GM20431 (cell line): ENCODE measurements around the gene BBS9.

Experiments
- in situ Hi-C: fragments of 300-500 bp; cut with MseI, MboI; formaldehyde crosslinking; loops from one replicate; pipeline ENCODE4 v1.15.0; 2020; ENCODE audit warnings: low sequenced_read_pairs; ENCODE audit not compliant: unreplicated experiment

Gene BBS9

DNA sequence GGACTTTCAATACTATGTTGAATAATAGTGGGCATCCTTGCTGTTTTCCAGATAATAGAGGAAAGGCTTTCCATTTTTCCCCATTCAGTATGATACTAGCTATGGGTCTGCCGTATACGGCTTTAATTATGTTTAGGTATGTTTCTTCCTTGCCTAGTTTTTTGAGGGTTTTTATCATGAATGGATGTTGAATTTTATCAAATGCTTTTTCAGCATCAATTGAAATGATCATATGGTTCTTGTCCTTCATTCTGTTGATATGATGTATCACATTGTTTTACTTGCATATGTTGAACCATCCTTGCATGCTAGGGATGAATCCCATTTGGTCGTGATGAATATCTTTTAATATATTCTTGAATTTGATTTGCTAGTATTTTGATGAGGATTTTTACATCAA, 11.0 kb upstream of the BBS9 start:
- in situ Hi-C loops = no loop called here

DNA sequence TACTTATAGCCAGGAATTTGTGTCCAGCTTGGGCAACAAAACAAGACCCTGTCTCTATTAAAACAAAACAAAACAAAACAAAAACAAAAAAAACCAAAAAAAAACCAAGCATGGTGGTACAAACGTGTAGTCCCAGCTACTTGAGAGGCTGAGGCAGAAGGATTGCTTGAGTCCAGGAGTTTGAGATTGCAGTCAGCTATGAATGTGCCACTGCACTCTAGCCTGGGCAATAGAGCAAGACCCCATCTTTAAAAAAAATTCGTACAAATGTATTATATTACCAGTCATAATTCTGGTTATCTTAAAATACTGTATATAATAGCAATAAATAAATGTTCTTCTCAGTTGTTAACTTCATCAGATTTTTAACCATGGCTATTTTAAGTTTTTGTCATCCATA, 2.3 kb upstream of the BBS9 start:
- in situ Hi-C loops = no loop called here

DNA sequence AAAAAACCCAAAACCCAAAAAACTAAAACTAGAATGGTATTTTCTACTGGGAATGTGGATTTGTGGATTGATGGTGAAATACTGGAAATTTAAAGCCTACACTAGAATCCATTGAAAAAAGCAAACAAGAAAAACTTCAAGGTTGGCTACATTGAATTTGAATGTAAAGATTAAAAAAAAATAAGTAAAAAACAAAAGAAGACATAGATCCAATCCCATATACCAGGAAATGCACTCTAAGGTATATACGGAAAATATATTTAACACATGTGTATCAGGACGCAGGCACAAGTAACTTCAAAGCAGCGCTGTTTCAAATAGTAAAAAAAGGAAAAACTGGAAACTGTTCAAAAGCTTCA, 754 bp upstream of the BBS9 start:
- in situ Hi-C loops = no loop called here

DNA sequence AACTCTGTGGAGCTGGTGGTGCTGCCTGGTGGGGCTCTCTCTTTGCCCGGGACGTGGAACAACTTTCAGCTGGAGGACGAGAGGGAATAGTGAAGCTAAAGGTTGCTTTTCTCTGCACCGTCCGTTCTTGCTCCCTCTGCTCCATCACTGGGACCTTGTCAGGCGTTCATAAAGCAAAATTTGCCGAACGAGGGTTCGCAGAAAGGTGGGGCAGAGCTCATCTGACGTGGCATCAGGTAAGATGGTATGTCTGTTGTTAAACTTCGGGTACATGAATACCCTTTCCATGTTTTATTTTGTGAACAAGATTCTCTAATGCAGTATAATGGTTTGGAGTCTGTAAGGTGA, 416 bp downstream of the BBS9 start:
- in situ Hi-C loops = no loop called here

DNA sequence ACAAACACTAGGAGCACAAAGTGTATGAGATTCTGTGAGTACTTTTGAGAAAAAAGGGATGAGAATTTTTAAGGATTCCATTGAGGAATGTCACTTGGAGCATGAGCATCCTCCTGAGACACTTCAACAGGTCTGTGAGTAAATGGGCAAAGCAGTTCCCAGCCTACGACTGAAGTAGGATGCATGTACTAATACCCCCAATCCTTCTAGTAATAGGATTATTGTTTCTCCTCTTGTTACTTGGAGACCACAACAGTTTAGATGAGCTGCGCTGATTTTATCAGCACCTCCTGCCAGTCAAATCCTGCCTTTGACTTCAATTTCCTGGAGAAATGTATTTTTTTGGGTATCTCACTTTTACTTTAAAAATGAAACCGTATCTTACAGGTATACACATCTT, 820 bp downstream of the BBS9 start:
- in situ Hi-C loops = no loop called here

DNA sequence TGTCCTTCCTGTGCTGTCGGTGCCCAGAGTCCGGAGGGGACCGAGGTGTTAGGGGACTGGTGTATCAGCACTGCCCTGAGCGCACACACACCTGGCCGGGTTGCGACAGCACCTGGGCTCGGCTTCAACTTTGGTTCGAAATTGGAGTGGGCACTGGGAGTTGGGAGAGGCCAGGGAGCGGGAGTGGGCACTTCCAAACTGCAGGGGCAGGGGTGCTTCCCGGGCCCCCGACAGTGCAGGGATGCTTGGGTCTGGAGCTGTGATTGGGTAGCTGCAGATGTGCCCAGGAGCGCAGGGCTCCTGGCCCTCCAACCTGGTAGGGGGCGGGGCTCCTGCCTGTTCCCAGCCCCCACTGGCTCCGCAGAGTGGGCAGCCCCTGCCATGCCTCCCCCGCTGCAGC, 7.7 kb downstream of the BBS9 start:
- in situ Hi-C loops = no loop called here

DNA sequence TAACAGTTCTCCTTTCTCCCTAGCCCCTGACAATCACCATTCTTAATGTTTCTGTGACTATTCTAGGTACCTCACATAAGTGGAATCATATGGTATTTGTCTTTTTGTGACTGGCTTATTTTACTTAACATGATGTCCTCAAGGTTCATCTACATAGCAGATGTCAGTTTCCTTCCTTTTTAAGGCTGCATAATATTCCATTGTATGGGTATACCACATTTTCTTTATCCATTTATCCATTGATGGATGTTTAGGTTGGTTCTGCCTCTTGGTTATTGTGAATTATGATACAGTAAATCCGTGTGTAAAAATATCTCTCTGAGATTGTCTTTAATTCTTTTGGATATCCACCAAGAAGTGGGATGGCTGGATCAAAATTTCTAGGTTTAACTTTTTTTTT, 13.2 kb downstream of the BBS9 start:
- in situ Hi-C loops = no loop called here

DNA sequence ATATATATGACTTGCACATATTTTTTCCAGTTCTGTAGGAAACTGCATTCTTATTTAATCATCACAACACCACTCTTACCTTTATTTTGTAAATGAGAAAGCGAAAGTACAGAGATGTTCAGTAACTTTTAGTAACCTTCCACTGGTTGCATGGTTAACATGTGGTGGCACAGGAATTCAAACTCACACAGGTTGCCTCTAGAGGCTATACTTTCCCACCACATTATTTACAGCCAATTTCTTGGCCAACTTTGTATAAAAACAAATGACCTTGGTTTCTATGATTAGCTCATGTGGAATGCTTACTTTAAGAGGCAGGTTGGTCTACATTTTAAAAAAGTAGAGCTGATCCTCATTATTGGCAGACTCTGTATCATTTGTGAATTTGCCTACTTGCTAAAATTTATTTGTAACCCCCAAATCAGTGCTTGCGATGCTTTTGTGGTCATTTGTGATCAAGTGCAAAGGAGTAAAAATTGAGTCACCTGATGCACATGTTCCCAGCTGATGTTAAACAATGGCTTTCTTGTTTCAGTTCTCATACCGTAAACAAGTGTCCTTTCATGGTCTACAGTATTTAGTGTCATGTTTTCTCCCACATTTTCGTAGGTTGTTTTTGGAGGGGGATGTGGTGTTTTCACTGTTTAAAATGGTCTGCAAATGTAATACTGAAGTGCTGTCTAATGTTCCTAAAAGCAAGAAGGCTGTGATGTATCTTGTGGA, 14.8 kb downstream of the BBS9 start:
- in situ Hi-C loops = no loop called here

DNA sequence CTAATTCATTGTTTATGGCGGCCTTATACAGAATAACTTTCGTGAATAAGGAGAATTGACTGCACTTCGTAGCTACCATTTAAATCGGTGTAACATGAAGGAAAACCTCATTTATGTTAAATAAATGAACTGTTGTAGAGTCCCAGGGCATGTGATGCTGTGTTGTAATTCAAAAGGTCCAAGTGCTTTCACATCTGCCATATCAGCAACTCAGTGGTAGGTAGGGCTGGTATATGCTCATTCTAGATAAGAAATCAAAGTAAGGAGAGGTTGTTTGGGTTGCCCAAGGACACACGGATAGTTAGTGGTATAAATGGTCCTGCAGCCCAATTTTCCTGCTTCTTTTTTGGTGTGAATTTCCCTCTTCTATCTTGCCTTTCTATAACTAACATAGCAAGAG, 15.8 kb downstream of the BBS9 start:
- in situ Hi-C loops = no loop called here

DNA sequence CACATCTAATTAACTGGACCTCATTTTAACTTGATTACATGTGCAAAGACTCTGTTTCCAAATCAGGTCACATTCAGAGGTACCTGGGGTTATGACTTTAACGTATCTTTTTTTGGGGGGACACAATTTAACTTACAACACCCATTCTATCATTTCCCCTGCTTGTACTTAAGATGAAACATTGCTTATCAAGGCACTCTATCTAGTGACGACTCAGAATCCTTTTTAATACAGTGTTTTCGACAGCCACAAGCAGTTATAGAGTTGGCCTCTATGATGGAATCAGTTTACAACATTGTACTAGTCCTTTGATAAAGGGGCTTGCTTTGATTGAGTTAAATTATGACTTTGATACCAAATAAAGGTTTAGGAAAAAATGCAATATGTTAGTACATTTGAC, 22.7 kb downstream of the BBS9 start:
- in situ Hi-C loops = no loop called here

DNA sequence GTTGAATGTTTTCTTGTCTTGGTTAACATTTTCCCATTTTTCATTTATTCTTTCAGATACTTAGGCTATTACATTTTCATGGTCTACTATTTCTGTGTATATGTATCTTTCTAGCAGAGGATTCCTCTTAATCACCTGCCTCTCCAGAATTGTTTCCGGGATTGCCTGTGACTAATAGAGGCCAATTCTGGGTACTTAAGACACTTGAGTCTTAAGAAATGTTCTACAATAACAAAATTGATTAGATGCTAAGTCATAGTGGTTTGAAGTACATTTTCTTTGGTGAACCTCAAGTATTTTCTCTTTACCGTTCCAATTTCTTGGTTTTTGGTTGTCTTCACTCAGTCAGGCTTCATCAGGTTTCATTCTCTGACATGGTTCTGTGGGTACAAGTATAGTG, 26.4 kb downstream of the BBS9 start:
- in situ Hi-C loops = no loop called here

DNA sequence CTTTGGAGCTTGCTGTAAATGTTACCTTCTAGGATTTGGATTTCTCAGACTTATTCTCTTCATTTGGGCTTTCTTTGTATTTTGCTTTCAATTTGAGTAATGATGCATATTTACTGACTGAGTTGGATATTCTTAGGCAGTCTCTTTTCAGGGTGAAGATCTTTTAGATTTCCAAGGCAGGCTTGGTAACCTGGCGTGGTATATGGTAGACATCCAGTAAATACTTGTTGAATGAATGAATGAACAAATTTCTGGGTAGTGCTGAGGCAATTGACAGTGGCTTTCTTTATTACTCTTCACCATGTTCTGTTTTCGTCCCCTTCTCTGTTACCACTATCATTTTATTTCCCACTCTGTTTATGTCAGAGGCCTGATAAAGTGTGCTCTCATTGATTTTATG, 27.1 kb downstream of the BBS9 start:
- in situ Hi-C loops = no loop called here

DNA sequence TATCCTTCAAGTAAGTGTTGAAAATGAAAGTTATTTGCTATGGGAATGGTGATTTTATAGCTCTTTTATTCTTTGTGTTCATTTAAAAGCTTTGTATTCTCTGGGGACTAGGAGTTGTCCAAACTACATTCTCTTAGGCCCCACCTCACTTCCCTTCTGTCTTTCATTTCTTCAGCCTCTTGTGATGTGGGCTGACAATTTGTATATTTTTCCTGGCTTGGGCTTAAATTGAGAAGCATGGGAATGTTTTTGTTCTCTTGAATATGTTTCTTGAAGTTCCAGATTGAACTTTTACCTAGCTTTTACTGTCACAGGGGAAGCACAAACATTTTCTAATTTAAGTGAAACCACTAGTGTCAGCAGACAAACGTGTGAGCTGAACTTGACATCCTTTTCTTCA, 27.9 kb downstream of the BBS9 start:
- in situ Hi-C loops = no loop called here

DNA sequence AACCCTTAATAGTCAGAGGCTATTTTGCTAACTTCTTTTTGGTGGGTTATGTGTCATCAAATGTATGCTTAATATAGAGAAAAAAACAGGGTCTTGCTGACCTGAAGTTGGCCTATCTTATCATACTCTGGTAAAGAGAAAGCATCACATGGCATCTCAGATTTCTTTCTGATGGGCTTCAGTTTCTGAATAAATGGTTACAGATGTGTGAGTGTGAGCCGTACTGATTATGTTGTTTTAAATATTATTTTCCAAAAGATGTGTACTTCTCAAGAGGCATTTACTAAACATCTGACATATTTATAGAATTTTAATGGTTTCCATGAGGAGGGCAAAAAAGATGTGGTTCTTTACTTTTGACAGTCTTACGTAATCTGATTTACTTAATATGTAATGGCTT, 28.4 kb downstream of the BBS9 start:
- in situ Hi-C loops = no loop called here

DNA sequence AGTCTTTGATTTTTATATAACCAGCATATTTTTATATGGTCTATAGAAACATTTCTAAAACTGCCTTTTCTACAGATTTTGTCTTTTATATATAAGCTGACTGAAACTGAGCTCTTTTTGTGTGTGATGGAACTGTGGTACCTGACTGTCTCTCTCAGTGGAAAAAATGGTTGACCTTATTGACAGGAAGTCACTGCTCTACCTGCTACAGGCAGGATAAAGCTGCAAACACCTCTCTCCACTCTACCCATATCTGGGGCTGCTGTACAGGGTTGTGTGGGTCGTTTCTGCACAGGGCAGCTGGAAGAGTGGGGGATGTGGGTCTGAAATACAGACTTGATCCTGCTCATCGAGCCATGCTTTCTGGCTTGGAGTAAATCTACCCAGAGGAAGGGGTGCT, 48.5 kb downstream of the BBS9 start:
- in situ Hi-C loops = no loop called here

DNA sequence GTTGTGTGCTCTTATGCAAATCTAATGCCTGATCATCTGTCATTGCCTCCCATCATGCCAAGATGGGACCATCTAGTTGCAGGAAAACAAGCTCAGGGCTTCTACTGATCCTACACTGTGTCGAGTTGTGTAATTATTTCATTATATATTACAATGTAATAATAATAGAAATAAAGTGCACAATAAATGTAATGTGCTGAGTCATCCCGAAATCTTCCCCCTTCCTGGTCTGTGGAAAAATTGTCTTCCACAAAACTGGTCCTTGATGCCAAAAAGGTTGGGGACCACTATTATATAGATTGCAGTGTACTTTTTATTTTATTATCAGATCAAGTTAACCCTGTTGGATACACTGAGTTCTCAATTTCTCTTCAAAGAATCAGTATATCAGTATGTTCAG, 50.2 kb downstream of the BBS9 start:
- in situ Hi-C loops = no loop called here

DNA sequence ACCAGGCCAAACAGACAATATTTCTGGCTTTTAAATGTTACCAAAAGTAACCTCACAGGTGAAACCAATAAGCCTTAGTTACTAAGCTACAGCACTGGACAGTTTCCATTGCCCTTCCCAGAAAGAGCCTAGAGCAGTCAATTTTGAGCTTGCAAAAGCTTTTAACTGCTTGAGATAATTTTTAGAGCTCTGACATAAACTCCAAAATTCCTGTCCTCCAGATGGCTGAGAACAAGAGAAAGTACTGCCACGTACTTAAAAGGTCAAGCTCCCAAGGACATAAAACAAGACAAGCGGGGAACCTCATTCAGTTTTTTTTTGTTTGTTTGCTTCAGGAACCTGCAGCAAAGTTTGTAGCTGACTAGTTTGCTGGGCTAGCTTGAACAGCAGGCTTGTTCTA, 54.1 kb downstream of the BBS9 start:
- in situ Hi-C loops = no loop called here

DNA sequence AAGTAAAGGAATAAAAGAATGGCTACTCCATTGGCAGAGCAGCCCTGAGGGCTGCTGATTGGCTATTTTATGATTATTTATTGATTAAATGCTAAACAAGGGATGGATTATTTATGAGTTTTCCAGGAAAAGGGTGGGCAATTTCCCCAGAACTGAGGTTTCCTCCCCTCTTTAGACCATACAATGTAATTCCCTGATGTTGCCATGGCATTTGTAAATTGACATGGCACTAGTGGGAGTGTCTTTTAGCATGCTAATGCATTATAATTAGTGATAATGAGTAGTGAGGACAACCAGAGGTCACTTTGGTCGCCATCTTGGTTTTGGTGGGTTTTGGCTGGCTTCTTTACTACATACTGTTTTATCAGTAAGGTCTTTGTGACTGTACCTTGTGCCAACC, 55.5 kb downstream of the BBS9 start:
- in situ Hi-C loops = no loop called here

DNA sequence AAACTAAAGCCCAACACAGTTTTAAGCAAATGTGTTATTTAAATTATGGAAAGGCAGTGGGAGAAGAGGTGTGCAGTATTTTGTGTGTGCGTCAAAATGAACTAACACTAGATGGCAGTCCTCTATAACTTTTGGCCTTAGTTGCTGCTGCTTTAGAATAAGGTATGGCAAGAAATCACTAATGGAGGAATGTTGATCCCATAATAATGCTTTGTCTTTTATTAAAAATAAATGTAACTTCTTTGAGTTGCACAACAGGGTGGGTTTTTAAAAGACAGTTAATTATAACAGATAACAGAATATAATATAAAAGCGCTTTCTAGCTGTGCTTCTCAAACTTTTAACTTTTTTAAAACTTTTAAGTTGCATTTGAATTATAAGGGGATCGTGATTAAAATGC, 56.4 kb downstream of the BBS9 start:
- in situ Hi-C loops = no loop called here

DNA sequence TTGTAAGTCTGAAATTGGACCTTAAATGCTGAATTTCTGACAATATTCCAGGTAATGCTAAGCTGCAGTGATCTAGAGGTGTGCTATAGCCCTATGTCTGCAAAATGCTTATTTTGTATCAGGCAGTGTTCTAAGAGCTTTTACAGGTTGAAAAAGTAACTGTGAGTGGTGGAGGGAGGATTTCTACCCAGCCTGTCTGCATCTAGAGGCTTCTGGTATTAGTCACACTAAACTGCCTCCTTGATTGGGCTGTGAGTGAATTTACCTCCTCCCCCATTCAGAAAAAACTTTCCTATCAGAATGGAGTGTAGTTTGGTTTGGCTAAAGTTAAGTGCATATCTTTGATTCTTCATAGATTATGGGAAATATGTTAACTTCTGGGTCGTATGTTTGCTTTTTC, 56.8 kb downstream of the BBS9 start:
- in situ Hi-C loops = no loop called here

DNA sequence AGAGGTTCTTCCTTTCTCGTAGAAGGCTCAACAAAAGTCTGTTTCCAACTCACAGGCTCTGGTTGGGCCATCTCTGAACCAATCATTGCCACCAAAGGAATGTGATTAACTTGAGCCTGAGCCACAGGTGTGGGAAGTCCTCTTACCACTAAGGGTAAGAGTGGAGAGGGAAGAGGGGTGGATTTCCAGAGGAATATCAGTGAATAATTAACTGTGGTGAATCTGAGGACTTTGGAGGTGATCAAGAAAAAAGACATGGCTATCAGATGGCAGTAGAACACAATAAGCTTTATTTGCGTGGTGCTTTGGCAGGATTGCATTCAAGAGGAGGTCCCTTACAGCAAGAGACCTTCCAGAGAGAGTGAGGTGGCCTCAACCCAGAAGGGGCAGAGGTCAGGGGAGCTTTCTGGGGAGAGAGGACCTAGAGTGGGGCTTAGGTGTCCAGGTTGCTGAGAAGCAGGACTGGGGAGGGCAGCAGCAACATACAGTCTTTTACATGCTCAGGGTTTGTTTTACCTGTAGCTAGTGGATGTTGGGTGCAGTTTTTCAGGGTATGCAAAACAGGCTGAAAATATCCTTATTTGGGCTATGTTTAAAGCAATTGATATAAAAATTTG, 61.4 kb downstream of the BBS9 start:
- in situ Hi-C loops = no loop called here

DNA sequence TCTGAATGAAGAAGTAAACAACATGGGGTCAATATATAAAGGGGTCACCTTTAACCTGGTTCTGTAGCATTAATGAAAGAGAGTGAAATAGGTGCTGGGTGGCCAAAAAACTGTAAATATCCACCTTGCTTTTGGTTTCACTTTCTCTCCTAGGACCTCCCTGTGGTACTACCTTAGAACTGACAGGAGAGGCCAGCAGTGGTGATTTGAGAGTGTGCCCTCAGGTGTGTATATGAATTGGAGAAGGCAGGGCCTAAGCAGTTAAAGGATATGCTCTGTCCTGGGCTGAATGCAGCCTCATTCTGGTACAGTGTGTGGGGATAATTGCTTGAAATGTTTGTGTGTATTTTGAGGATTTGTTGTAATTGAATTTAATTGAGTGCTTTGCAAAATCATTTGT, 62.0 kb downstream of the BBS9 start:
- in situ Hi-C loops = no loop called here
